ENCODE results near the gene PIGA.
A peak's percentile ranks its signal among the peaks of the same experiment; 100 is the strongest.
"Not testable (repeated sequence)": the region's sequence is repeated elsewhere in the genome, so short reads cannot be mapped to it uniquely, and the experiment has no call there.

The PIGA gene

GRCh38 chrX:15320297-15320696 is 15.0 kb downstream of the PIGA start:
- DNase-seq: no peak

DNA sequence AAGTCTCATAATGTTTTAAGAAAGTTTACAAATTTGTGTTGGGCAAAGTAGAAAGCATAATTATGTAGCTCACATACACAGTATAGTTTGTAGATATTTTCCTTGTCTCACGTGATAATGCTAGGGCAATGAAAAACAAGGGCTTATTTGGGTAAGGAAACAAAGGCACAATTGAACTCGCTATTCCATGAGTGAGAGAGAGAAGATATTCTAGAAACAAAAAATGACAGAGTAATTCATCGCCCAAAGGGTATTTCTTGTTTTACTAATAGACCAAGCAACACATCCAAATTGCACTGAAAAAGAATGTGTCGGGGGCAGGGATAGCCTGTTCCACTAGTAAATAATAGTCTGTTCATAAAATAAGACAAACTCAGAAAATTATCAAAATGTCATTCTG is 16.2 kb downstream of the PIGA start:
- no peak for DNase-seq

DNA sequence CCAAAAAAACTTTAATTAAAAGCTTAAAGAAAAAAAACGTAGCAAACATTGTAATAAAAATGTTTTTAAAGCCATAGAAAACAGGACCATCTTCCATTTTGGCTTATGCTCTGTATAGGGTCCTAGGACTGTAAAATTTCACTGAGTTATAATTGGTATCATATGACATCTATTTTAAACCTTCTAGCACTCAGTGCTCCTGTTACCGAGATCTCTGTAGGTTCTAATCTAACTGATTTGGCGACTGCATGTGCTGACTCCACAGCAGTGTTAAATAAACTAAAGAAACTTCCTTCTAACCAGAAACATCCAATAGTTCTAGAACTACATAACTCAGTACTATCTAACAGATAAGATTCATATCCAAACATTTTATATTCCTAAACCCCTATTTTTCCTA is 19.8 kb downstream of the PIGA start, which contains the start of gene ASB11:
Gene ASB11 (minus strand): TSS at position 132 of the 400 bp plus-strand sequence. CDS start 35 bp downstream, at position 97.
- no peak for DNase-seq

DNA sequence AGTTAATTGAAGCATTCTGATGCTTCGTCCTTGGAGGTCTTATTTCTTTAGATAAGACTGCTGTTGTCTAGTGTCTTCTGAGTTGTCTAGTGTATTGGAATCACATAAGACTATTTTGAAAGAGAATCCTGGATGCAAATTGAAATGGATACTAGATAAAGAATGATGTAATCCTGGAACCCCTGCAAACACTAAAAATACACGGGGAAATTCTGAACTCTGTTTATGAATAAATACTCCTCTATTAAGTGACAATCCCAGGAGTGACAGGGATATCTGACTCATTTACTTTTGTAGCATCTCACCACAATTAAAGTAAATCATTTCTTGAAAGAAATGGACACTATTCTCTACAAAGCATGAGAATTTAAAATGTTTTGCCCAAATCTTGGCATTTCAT is 20.9 kb downstream of the PIGA start:
- DNase-seq: no peak

DNA sequence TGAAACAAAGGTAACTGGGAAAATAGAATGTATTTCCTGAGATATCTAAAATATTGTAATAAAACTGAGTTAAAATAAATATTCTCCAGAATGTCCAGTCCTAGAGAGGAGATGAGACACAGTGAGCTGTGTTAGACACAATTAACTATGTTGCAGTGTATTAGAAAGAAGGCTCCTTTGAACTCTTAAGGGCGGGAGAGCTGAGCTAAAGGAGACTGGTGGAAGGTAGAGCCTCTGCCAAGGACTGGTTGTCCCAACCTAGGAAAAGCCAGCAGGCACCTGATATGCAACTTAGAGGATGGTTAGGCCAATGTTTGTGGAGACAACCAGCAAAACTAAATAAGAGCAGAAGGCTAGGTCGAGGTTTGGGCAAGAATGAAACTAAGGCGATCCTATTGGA is 24.2 kb downstream of the PIGA start:
- DNase-seq: no peak

GRCh38 chrX:15310117-15310516 is 25.2 kb downstream of the PIGA start:
- DNase-seq: no peak

DNA sequence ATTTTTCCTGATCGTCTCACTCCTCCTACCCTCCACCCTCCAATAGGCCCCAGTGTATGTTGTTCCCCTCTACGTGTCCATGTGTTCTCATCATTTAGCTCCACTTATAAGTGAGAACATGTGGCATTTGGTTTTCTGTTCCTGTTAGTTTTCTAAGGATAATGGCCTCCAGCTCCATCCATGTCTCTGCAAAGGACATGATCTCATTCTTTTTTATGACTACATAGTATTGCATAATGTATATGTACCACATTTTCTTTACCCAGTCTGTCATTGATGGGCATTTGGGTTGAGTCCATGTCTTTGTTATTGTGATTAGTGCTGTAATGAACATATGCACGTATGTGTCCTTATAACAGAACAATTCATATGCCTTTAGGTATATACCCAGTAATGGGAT is 29.4 kb downstream of the PIGA start:
- not testable (repeated sequence) for DNase-seq

DNA sequence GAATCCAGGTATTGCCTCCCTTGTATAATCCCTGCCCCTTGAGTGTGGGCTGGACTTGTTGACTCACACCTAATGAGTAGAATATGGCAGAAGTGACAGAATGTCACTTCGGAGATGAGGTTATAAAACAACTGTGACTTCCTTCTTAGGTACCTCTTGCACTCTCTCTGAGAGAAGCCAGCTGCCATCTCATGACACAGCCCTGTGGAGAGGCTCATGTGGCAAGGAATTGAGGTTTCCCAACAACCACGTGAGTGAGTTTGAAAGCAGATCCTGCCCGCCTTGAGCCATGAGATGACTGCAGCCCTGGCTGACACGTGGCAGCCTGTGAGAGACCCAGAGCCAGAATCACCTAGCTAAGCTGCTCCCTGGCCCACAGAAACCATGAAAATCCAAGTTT is 33.4 kb downstream of the PIGA start:
- DNase-seq: no peak

GRCh38 chrX:15299941-15300851 is 35.1 kb downstream of the PIGA start:
- DNase-seq: peak; percentile 12

DNA sequence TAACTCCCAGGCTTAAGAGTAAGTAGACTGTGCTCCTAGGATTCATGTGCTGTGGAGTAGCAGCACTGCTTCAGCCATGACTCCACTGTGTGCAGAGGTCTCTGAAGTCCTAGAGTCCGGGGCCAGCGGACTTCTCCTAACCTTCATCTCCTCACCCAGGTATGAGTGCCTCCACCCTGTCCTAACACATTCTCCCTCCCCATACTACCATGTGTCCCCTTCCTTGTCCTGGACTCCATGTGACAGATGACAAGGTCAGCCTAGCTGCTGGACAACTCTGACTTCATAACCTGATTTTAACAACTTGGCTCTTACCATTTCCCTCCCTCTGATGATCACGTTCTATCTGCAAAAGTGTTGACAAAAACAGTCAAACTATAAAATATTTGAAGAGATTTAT is 36.5 kb downstream of the PIGA start:
- DNase-seq: no peak

- no peak for DNase-seq
Observed at GRCh38 chrX:15298201-15298600, 37.1 kb downstream of the PIGA start.

DNA sequence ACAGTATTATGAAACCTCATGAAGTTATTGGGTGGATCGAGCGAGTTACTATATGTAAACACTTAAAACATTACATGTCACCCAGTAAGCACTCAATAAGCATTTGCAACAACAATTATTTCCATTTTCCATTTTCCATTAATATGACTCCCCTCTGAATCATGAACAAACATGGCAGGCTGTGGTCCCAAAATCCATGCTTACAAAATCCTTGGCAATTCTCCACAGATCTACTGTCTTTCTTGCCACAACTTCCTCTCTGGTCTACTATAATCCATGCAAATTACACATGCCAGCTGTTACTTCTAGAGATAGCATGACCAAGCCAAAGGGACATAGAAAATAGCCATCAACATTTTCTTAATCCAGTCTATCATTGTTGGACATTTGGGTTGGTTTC is 41.9 kb downstream of the PIGA start:
- DNase-seq: no peak

GRCh38 chrX:15292861-15293260 is 42.5 kb downstream of the PIGA start:
- DNase-seq: no peak

DNA sequence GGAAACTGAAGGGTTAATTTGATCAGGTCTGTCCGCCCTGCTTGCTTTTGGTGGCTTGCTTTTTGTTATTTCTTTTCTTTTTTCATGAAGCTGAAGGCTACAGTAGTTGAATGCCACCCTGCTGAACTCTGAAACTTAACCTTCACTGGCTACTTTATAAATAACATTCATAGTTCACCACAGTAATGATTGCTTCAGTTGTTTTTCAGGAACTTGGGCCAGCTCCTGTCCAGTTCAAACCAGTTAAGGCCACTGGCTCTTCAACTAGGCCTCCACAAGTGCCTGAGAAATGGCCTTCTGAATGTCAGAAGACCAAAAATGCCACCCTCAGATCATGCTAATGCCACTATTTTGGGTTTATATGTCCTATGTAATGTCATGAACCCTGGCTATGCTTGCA is 57.7 kb downstream of the PIGA start:
- no peak for DNase-seq

- DNase-seq: no peak
Observed at GRCh38 chrX:15274946-15275345, 60.4 kb downstream of the PIGA start.

DNA sequence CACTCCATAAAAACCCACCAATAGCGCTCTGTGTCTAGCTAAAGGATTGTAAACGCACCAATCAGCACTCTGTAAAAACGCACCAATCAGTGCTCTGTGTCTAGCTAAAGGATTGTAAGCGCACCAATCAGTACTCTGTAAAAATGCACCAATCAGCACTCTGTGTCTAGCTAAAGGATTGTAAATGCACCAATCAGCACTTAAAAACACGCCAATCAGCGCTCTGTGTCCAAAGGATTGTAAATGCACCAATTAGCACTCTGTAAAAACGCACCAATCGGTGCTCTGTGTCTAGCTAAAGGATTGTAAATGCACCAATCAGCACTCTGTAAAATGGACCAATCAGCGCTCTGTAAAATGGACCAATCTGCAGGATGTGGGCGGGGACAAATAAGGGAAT is 62.0 kb downstream of the PIGA start:
- DNase-seq: not testable (repeated sequence)

DNA sequence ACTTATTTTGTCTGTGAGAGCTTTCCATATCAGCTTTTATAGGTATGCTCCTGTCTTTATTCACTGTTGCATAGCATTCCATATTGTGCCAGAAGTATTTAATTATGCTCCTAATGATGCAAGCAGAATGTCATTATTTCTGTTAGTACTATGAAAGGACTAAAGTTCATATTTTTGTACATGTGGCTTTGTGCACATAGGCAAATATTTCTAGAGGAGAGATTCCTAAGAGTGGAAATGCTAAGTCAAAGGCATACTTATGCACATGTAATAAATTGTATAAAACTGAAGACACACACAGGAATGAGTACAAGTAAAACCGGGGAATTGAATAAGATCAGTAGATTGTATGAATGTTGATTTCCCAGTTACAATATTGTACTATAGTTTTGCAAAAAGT is 63.6 kb downstream of the PIGA start:
- DNase-seq: no peak

- DNase-seq: peak; percentile 60
Observed at GRCh38 chrX:15269618-15270521, 65.5 kb downstream of the PIGA start, which contains the start of gene ASB9. Gene ASB9 (minus strand): TSS chrX:15270083. CDS start chrX:15269874, 209 bp downstream.
